HCT116 (cell line): ENCODE measurements around the gene CARMIL1. TPM values are rescaled to one million over a fixed set of nuclear protein-coding genes. Genes with fewer than 3 reads are reported as not detected.

Experiments
- ATAC-seq: fragments of 200-7000 bp; cut with Tn5 transposase; 2 replicates; pipeline ENCODE4 v1.9.1; 2020; ENCODE audit warnings: mild to moderate bottlenecking, moderate library complexity
- BruUV-seq: library from RNA; stranded (reverse); fragments of 400-500 nt; replicated peaks from 2 replicates; lab custom pipeline; 2021; lab: Mats Ljungman, UMichigan
- CTCF ChIA-PET: fragments of 300-600 bp; sonication (Branson Sonifier 250); formaldehyde crosslinking; loops from one replicate; lab custom pipeline; 2021; ENCODE audit warnings: antibody characterized with exemption; lab: Charles Lee
- POLR2A ChIA-PET: fragments of 300-600, 350-600 bp; sonication (Branson Sonifier 250); formaldehyde crosslinking; loops from one replicate; lab custom pipeline; 2021; ENCODE audit warnings: antibody characterized with exemption; lab: Charles Lee
- RAD21 ChIA-PET, 2 experiments: fragments of 300-600 bp; sonication (Branson Sonifier 250); formaldehyde crosslinking; loops; one replicate each; lab custom pipeline; 2023; ENCODE audit warnings: low total read pairs in 2 of 2; ENCODE audit not compliant: uncharacterized antibody in 2 of 2, unreplicated experiment in 2 of 2, low non-redundant PET in 1 of 2; lab: Charles Lee
- DNase-seq: peaks from one replicate; pipeline ENCODE4 v3.0.0-alpha.2; 2010; ENCODE audit warnings: low read depth, low spot score
- H2AFZ ChIP-seq: fragments of 200-600 bp; shearing (Covaris generic), sonication (generic); 2 replicates; pipeline ENCODE4 v1.6.1; 2017; ENCODE audit warnings: low read depth, mixed run types, mixed read lengths, antibody characterized with exemption, low read length; ENCODE audit not compliant: poor library complexity, severe bottlenecking
- H3K27ac ChIP-seq: 2 replicates; pipeline ENCODE4 v1.5.1; 2012; ENCODE audit warnings: low read depth, low read length
- H3K27me3 ChIP-seq: fragments of 200-600 bp; sonication (generic); 2 replicates; pipeline ENCODE4 v1.6.1; 2016; ENCODE audit warnings: mixed run types, low read length, mixed read lengths; ENCODE audit not compliant: insufficient read depth
- H3K36me3 ChIP-seq, 2 experiments: fragments of 200-500 bp in 1 of 2; fragments of 200-600 bp in 1 of 2; sonication (Bioruptor generic) in 1 of 2; sonication (generic) in 1 of 2; 2 replicates each; pipeline versions ENCODE4 v1.5.1 to v1.6.1; 2014 to 2016; ENCODE audit warnings: low read length in 2 of 2, inconsistent platforms in 1 of 2, mixed read lengths in 1 of 2, mixed run types in 1 of 2; ENCODE audit not compliant: insufficient read depth in 2 of 2, control insufficient read depth in 1 of 2
- H3K4me1 ChIP-seq, 2 experiments: fragments of 200-600 bp in 1 of 2; sonication (generic) in 1 of 2; 2 replicates each; pipeline versions ENCODE4 v1.5.1 to v1.6.1; 2012 to 2017; ENCODE audit warnings: low read length in 2 of 2, inconsistent platforms in 1 of 2, mild to moderate bottlenecking in 1 of 2, mixed read lengths in 1 of 2, mixed run types in 1 of 2, moderate library complexity in 1 of 2; ENCODE audit not compliant: insufficient read depth in 2 of 2, control insufficient read depth in 1 of 2
- H3K4me2 ChIP-seq: fragments of 200-600 bp; sonication (generic); 2 replicates; pipeline ENCODE4 v1.6.1; 2017; ENCODE audit warnings: mixed run types, low read length, mixed read lengths
- H3K4me3 ChIP-seq, 2 experiments: fragments of 200-600 bp in 1 of 2; sonication (generic) in 1 of 2; replicated peaks in 1 of 2; 2 replicates each; pipeline ENCODE4 v1.5.1; 2011 to 2016; ENCODE audit warnings: low read length in 2 of 2, control low read depth in 1 of 2, low read depth in 1 of 2, mild to moderate bottlenecking in 1 of 2, mixed read lengths in 1 of 2, mixed run types in 1 of 2
- H3K79me2 ChIP-seq: fragments of 200-600 bp; sonication (generic); 2 replicates; pipeline ENCODE4 v1.6.1; 2017; ENCODE audit warnings: mild to moderate bottlenecking, mixed run types, low read length, moderate library complexity, mixed read lengths; ENCODE audit not compliant: insufficient read depth
- H3K9ac ChIP-seq: fragments of 200-600 bp; sonication (generic); 2 replicates; pipeline ENCODE4 v1.6.1; 2016; ENCODE audit warnings: low read length, mixed read lengths
- H3K9me2 ChIP-seq: fragments of 200-600 bp; sonication (generic), shearing (Covaris generic); 2 replicates; pipeline ENCODE4 v1.6.1; 2017; ENCODE audit warnings: mixed run types, mild to moderate bottlenecking, moderate library complexity; ENCODE audit not compliant: insufficient read depth
- H3K9me3 ChIP-seq, 2 experiments: fragments of 200-500 bp in 1 of 2; fragments of 200-600 bp in 1 of 2; sonication (Bioruptor generic) in 1 of 2; sonication (generic) in 1 of 2; 2 replicates each; pipeline ENCODE4 v1.6.1; 2014 to 2017; ENCODE audit warnings: low read length in 2 of 2, mixed read lengths in 2 of 2, inconsistent platforms in 1 of 2, low read depth in 1 of 2, mild to moderate bottlenecking in 1 of 2, mixed run types in 1 of 2, moderate library complexity in 1 of 2; ENCODE audit not compliant: control insufficient read depth in 1 of 2, insufficient read depth in 1 of 2
- H4K20me1 ChIP-seq: fragments of 200-600 bp; sonication (generic), shearing (Covaris generic); 2 replicates; pipeline ENCODE4 v1.6.1; 2017; ENCODE audit warnings: mixed run types, mild to moderate bottlenecking, moderate library complexity; ENCODE audit not compliant: insufficient read depth
- ELF1 ChIP-seq: IDR thresholded peaks from 2 replicates; pipeline ENCODE4 v1.6.1; 2012; ENCODE audit warnings: low read depth, borderline replicate concordance
- POLR2AphosphoS5 ChIP-seq: IDR thresholded peaks from 2 replicates; pipeline ENCODE4 v1.6.1; 2011; ENCODE audit warnings: mild to moderate bottlenecking, low read depth, low read length, moderate library complexity
- RAD21 ChIP-seq: IDR thresholded peaks from 2 replicates; pipeline ENCODE4 v1.6.1; 2012; ENCODE audit warnings: low read depth, mild to moderate bottlenecking
- TCF7L2 ChIP-seq: IDR thresholded peaks from 2 replicates; pipeline ENCODE4 v1.7.0; 2011; ENCODE audit warnings: borderline replicate concordance, inconsistent platforms; ENCODE audit not compliant: insufficient read depth, insufficient read length; ENCODE audit errors: extremely low read depth
- YY1 ChIP-seq: IDR thresholded peaks from 2 replicates; pipeline ENCODE4 v1.6.1; 2011; ENCODE audit warnings: low read length, low read depth, moderate library complexity, mild to moderate bottlenecking; ENCODE audit not compliant: insufficient replicate concordance; ENCODE audit errors: extremely low read depth
- ZFX ChIP-seq: fragments of 450-650 bp; IDR thresholded peaks from 2 replicates; pipeline ENCODE4 v1.6.1; 2017
- intact Hi-C: fragments of 100-400 bp; cut with micrococcal nuclease; formaldehyde crosslinking; loops from 2 replicates; pipeline ENCODE4 v1.10.0; 2022
- total RNA-seq: library from RNA; stranded (reverse); gene quantifications from one replicate; pipeline ENCODE4 v1.2.1, GENCODE V29; 2021; ENCODE audit not compliant: unreplicated experiment
- TF ChIP-seq, protein P1 (sequence below), 3 experiments: fragments of 200-600 bp in 1 of 3; sonication (generic) in 1 of 3; IDR thresholded peaks in 2 of 3; conservative IDR thresholded peaks in 1 of 3; 2 replicates each; pipeline ENCODE4 v1.5.1; 2012 to 2017; ENCODE audit warnings: low read depth in 2 of 3, low read length in 2 of 3, antibody characterized with exemption in 1 of 3, borderline replicate concordance in 1 of 3, control low read depth in 1 of 3, mild to moderate bottlenecking in 1 of 3, mixed read lengths in 1 of 3, mixed run types in 1 of 3, moderate library complexity in 1 of 3; ENCODE audit not compliant: insufficient read depth in 1 of 3
- TF ChIP-seq, protein P2 (sequence below): IDR thresholded peaks from 2 replicates; pipeline ENCODE4 v1.6.1; 2012

CARMIL1 gene
- total RNA-seq, 1 experiment from 2014 or later, result 21.7 TPM

DNA sequence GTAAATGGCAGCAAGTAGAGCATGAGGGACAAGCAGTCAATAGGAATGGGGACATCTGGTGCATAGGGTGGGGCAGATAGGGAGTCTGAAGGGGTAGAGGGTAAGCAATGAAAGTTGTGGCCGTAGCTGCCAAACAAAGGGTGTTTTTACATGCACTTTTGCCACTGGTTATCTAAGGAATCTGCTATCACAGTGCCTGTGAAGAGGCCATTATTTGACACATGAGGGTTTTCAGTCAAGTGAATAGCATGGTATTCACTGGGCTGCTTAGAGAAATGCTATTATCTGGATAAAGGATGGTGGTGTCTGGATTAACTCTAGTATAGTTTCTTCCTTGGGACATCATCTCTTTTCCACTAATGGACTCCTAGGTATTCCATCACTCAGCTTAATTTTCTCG lies 118.2 kb downstream of the CARMIL1 start (continued):
- TF ChIP-seq YY1, result no peak
- no peak for TF ChIP-seq ELF1
- TF ChIP-seq POLR2AphosphoS5, result no peak
- TF ChIP-seq TCF7L2, result no peak
- TF ChIP-seq ZFX, result no peak
- no peak for TF ChIP-seq RAD21
- TF ChIP-seq, protein P1, sequence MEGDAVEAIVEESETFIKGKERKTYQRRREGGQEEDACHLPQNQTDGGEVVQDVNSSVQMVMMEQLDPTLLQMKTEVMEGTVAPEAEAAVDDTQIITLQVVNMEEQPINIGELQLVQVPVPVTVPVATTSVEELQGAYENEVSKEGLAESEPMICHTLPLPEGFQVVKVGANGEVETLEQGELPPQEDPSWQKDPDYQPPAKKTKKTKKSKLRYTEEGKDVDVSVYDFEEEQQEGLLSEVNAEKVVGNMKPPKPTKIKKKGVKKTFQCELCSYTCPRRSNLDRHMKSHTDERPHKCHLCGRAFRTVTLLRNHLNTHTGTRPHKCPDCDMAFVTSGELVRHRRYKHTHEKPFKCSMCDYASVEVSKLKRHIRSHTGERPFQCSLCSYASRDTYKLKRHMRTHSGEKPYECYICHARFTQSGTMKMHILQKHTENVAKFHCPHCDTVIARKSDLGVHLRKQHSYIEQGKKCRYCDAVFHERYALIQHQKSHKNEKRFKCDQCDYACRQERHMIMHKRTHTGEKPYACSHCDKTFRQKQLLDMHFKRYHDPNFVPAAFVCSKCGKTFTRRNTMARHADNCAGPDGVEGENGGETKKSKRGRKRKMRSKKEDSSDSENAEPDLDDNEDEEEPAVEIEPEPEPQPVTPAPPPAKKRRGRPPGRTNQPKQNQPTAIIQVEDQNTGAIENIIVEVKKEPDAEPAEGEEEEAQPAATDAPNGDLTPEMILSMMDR (IDR thresholded peaks at IDR 0.05 in 2 of 3, conservative IDR thresholded peaks at IDR 0.05 in 1 of 3; ENCODE audit: borderline replicate concordance in 1 of 3, insufficient read depth in 1 of 3, low read depth in 2 of 3, low read length in 2 of 3), result no peak
- TF ChIP-seq, protein P2, sequence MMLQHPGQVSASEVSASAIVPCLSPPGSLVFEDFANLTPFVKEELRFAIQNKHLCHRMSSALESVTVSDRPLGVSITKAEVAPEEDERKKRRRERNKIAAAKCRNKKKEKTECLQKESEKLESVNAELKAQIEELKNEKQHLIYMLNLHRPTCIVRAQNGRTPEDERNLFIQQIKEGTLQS, result no peak

DNA sequence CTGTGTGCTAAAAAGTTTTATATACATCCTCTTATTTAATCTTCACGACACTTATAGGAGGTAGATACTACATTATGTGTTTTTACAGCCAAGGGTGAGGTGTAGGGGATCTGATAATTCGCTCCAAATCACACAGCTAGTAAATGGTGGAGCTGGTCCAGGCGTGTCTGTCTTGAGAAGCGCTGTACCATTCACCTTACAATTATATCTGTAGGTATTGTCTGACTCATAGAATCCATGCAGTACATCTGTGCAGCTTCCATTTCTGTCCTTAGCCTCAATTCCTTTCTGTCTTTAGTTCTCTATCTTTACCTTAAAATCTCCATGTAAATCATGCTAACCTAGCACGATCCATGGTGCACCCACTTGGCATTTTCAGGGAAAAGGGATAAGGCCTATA lies 120.7 kb downstream of the CARMIL1 start:
- no peaks in the 10 kb centered on the region for H3K36me3 ChIP-seq
- ChIA-PET POLR2A (no interaction called here), CTCF (no interaction called here), RAD21 (no interaction called here)
- no peaks in the 10 kb centered on the region for H4K20me1 ChIP-seq
- H3K27ac ChIP-seq, result no peak overlapping the region
- H3K79me2 ChIP-seq, result peaks cover 16% of the 10 kb centered on the region; the same call in 1 of the 2 replicates
- H3K4me3 ChIP-seq, result no peak overlapping the region
- intact Hi-C loops, result no loop called here
- no TSS peak for BruUV-seq
- no peak for ATAC-seq
- no peak overlapping the region for H3K9ac ChIP-seq
- H3K27me3 ChIP-seq, result no peaks in the 10 kb centered on the region
- H3K9me3 ChIP-seq, result no peaks in the 10 kb centered on the region
- no peak for DNase-seq
- TF ChIP-seq, protein P2, result no peak
- TF ChIP-seq, all 23 proteins: peak for 0
- no peak overlapping the region for H2AFZ ChIP-seq
- no peaks in the 10 kb centered on the region for H3K4me1 ChIP-seq
- no peaks in the 10 kb centered on the region; the same call in 1 of the 2 replicates for H3K9me2 ChIP-seq
- no peak overlapping the region for H3K4me2 ChIP-seq
